Eye (tissue), 1 donor: Measurements from ENCODE around the gene NFX1.
"Not testable (repeated sequence)": the region's sequence is repeated elsewhere in the genome, so short reads cannot be mapped to it uniquely, and the experiment has no call there.

Source experiments
- DNase-seq: peaks from one replicate; pipeline ENCODE4 v3.0.0-alpha.2; 2015

NFX1 gene

DNA sequence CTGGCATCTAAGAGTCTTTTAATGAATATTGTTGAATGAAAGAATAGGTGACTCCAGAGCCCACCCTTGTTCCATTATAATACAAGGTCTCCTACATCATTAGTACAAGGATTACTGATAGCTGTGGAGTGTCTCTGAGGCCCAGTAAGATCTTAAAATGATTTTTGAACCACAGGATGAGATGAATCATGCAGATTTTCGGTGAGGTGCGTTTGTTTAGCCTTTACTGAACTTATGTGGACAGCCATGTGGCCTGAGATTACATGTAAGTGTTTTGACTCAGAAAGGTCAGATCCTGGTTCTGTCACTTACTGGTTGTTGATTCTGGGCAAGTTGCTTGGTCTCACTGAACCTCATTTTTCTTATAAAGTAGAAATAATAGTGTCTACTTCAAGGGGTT, 21.6 kb downstream of the NFX1 start:
- DNase-seq: no peak

DNA sequence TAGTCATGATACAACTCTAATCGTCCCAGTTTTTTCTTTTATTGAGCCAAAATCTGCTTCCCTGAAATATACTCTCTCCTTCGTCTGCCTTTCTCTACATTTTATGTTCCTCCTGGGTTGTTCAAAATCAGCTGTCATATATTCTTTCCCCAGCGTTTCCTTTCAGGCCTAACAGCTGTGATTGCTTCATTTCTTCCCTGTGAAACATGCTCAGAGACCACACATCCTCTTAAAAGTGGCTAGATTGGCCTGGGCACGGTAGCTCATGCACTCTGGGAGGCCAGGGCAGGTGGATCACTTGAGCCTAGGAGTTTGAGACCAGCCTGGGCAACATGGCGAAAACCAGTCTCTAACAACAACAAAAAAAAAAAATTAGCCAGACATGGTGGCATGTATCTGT, 25.1 kb downstream of the NFX1 start:
- DNase-seq: no peak

DNA sequence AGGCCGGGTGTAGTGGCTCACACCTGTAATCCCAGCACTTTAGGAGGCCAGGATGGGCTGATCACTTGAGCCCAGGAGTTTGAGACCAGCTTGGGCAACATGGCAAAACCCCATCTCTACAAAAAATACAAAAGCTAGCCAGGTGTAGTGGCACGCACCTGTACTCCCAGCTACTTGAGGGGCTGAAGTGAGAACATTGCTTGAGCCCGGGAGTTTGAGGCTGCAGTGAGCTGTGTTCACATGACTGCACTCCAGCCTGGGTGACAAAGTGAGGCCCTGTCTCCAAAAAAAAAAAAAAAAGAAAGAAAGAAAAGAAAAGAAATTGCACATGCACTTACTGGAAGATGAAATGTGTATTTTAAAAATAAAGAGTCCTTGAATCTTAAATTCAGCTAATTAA, 26.8 kb downstream of the NFX1 start:
- DNase-seq: not testable (repeated sequence)

DNA sequence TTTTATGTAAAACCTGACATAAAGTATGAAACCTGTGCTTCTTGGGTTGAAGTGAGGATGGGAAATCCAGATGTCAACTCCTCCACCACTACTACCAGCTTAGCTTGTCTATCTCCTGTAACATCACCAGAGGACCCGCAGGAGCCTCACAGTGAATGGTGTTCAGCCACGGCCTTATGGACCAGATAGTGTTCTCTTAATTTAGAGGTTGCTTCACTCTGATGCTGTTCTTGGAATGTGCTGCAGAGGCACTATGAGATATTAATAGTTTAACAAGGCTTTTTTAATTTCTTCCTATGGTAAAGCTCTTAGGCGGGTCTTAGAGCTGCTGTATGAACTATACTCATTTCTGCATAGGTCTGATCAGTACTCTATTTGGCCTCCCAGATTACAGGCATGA, 27.9 kb downstream of the NFX1 start:
- DNase-seq: no peak

DNA sequence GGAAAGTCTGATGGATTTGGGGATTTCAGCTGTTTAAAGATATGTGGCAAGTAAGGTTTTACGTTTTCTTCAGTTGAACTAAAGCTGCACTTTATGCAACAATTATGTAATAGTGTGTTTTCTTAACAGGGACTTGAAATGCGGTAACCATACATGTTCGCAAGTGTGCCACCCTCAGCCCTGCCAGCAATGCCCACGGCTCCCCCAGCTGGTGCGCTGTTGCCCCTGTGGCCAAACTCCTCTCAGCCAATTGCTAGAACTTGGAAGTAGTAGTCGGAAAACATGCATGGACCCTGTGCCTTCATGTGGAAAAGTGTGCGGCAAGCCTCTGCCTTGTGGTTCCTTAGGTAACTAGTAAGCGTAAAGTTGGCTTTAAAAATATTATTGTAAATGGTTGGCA, 28.5 kb downstream of the NFX1 start:
- no peak for DNase-seq

DNA sequence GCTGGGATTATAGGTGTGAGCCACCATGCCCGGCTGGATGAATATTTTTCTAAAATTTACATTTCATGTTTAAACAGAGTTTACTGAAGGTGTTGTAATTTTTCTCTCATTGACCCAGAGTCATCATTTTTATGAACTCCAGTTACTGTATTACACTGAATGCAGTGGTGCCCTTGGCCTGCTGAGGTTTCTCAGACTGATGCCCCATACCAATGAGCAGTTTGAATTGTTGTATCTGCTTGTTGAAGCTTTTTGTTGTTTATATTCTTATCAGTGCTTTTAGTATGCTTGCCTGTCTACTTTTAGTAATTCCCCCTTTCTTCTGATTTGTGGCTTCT, 29.9 kb downstream of the NFX1 start:
- no peak for DNase-seq

DNA sequence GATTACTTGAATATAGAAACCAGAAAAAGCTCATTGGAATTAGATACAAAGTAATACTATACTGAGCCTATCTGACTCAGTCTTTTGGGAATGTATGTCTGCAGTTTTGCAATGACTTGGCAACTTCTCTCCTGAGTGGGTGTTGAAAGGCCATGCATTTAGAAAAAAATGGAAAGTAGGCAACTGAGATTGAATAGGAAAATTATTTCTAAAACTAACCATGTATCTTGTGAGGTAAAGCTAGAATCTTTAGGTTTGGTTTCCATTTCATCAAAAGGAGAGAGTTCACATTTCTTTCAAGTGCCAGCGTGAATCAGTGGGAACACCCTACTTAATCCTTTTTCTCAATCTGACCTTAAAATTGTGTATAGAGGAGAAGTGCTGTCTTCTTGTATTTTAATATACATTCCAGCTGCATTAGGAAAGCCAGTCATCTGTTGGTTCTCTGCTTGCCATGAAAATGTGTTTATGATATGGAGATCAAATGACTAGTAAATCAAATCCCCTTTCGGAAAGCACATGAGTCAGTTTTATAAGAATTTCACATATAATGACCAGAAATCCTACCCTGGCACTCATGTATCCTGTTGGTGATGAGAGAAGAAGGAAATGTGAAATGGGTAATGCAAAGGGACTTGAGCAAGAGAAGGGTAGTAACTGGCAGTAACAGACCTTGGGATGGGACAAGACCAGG, 30.4 kb downstream of the NFX1 start:
- peak; percentile 6 for DNase-seq

DNA sequence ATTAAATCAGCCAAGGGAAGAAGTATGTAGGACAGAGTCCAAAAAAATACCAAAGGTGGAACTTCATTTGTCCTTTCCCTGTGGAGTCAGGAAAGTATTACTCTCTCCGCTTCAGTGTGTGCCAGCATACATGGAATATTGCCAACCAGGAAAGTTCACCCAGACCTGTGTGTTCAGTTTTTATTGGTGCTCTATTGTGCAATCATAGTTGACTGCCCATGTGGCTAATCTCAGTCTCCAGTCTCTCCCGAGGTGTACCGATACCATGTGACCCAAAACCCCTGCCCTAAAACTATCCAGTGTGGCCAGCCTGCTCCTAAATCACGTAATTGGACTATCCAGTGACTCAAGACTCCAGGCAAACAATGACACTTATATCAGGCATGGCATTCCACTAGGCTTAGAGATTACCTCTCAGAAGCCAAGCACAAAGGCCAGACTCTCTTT, 38.8 kb downstream of the NFX1 start:
- DNase-seq: no peak

DNA sequence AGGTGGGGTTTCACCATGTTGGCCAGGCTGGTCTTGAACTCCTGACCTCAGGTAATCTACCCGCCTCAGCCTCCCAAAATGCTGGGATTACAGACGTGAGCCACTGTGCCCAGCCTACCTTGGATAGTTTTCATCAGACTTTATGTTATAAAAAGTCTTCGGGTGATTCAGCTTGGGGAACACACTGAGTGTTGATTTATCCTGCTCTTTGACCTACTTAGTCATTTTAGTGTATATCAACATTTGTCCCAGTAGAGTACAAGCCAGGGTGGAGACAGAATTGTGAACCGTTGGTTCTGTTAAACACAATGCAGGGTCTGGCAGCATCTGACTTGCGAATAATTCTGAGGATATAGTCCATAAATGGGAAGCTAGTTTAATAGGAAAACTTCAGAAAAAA, 39.7 kb downstream of the NFX1 start:
- DNase-seq: no peak

DNA sequence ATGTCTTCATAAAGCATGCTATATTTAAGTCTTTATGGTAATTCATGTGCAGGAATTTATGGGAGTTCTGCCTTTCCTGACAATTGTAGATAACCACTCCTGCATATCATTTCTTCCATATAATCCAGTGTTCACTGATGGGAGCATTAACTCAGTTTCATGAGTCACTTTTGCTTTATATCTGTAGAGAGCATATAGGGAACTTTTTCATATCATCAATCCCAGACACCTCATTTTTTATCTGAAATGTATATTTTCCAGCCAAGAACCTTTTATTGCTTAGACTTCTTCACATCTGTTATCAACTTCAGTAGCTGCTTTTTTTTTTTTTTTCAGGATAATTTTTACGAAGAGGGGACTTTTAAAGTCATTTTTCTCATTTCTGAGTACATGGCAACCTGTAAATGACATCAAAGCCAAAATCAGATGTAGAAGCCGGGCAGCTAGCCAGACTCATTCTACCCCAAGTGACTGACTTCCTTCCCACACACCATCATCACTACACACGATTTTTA, 41.1 kb downstream of the NFX1 start:
- DNase-seq: no peak

DNA sequence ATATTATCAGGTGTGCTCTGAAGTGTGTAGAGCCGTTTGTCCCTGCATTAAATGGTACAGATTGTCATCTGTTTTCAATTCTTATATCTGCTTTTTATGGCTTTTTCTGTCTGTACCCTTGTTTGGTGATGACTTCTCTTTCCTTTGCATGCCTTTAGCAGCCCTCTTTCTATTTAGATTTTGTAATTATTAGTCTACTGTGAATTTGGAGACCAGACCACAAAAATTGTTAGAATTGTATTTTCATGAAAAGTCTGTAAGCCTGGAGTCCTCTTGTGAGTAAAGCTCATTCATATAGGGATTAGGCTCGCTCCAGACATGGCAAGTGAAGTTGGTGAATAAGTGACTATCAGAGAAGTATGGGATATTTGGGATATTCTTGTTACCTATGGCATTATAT, 41.7 kb downstream of the NFX1 start:
- DNase-seq: no peak

DNA sequence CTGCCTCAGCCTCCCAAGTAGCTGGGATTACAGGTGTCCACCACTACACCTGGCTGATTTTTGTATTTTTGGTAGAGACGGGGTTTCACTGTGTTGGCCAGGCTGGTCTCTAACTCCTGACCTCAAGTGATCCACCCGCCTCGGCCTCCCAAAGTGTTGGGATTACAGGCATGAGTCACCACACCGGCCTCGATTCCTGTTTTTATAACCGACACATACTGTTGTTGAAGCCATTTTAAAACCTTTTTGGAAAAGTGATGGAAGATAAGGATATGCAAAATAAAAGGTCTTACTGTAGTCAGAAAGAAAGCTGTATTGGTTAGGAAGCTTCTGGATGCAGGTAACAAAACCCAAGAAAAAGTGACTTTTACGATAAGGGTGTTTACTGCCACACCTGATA, 42.6 kb downstream of the NFX1 start:
- DNase-seq: not testable (repeated sequence)

DNA sequence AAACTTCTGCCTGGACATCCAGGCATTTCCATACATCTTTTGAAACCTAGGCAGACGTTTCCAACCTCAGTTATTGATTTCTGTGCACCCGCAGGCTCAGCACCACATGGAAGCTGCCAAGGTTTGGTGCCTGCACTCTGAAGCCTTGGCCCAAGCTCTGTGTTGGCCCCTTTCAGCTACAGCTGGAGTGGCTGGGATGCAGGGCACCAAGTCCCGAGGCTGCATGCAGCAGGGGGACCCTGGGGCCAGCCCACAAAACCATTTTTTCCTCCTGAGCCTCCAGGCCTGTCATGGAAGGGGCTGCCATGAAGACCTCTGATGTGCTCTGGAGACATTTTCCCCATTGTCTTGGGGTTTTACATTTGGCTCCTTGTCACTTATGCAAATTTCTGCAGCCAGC, 49.9 kb downstream of the NFX1 start:
- DNase-seq: no peak

DNA sequence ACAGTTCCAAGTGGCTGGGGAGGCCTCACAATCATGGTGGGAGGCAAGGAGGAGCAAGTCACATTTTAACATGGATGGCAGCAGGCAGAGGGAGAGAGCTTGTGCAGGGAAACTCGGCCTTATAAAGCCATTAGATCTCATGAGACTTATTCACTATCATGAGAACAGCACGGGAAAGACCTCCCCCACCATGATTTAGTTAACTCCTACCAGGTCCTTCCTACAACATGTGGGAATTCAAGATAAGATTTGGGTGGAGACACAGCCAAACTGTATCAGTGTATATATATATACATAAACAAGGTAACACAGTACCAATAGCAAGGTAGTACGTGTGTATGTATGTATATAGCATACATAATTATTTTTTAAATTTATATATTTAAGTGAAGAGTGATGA, 50.9 kb downstream of the NFX1 start:
- no peak for DNase-seq

DNA sequence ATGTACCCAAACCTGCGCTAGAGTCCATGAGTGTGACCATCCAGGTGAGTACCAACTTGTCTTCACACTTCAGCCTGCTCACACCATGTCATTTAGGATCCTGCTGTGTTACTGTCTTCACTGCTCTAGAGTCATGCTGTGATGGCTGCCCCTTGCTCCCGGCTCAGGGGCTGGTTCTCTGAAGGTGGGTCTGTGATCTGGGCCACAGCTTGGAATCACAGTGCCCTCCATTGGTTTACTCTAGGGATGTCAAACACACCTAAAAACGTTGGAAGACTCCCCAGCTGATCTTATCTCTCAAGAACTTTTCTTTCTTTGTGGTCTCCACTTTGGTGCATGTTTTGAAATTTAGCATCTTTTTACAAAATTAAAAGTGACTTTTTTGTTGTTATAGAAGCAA, 53.8 kb downstream of the NFX1 start:
- DNase-seq: no peak

DNA sequence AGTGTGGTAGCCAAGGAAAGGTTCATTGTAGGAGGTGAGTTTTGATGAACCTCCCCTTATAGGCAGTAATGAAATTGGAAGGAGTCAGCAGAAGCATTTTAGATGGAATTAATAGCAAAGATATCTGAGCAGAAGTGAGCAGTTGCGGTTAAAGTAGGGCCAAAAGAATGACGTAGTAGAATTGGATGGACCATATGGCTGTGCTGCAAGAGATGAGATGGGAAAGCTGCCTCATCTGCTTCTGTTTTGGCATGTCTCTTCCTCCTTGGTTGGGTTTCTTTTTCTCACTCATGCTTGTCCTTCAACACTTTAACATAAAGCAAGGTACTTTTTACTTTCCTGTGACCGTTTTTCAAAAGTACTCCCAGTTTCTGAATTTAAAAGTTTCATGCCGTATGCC, 56.2 kb downstream of the NFX1 start:
- no peak for DNase-seq

DNA sequence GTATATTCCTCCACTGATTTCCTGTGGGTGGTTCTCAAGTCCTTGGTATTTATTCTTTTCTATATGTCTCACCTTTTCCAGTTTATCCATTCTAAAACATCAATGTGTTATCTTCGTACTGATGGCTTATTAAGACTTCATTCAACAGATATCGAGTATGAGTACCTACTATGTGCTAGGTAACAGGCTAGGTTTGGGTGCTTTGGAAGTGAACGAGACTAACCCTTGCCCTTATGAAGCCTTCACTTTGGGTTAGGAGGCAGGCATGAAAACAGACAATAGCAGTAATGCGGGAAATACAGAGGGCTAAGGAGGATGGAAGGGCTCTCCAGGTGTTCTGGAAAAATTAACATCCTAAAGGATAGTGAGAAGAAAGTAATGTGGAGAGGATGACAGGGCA, 58.7 kb downstream of the NFX1 start:
- no peak for DNase-seq

DNA sequence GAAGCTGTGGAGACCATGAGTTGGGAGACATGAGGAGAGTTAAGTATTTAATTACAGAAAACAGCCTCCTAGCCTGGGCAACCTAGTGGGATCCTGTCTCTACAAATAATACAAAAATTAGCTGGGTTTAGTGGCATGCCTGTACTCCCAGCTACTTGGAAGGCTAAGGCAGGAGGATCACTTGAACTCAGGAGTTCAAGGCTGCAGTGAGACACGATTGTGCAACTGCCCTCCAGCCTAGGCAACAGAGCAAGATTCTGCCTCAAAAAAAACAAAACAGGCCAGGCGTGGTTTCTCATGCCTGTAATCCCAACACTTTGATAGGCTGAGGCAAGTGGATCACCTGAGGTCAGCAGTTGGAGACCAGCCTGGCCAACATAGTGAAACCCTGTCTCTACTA, 59.4 kb downstream of the NFX1 start:
- DNase-seq: no peak

DNA sequence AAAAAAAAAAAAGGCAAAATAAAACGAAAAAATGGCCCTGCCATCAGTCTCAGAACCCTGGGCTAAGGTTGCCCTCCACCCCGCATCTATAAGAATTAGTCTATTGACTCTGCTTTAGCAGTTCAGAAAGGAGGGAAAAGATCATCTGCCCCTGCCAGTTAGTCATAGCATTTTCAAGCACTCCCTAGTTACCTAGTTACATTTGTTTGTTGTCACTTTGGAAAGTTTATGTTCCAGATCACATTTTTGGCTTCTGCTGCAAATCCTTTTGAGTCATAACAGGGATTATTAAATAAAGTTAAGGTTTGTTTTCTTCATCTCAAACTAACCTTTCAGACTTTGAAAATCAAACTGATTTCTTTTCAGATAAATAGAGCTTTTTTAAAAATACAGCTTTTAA, 60.0 kb downstream of the NFX1 start:
- DNase-seq: no peak

DNA sequence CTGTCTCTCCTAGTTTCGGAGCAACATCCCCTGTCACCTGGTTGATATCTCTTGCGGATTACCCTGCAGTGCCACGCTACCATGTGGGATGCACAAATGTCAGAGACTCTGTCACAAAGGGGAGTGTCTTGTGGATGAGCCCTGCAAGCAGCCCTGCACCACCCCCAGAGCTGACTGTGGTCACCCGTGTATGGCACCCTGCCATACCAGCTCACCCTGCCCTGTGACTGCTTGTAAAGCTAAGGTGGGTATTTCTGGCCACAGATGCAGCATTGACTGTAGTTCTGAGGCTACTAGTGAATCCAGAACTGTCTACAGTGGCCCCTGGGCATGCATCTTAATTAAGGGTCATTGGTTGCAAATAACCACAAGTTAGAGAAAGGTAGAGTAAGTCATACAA, 61.2 kb downstream of the NFX1 start:
- DNase-seq: no peak

DNA sequence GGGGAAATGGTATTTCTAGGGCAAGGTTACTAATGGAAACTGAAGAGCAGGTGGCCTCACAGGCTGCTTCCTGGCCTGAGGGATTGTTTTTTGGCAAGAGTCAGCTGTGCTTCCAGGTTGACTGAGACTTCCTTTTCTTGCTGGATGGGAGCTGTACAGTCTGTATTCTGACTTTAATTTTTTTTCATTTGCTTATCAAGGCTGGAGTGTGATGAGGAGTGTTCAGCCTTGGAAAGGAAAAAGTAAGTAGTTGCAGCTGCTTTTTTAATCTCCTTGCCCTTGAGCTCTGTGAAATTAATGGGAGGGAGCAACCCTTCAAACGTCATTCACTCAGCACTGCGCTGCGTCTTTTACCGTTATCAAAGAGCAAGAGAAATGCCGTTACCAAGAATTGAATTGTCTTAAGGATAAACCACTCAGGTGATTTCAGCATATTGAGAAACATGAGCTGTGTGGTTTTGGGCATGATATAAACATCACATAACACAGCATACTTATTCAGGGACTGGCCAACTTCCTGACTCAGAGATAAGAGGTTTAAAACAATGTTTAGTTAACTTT, 64.4 kb downstream of the NFX1 start:
- no peak for DNase-seq

DNA sequence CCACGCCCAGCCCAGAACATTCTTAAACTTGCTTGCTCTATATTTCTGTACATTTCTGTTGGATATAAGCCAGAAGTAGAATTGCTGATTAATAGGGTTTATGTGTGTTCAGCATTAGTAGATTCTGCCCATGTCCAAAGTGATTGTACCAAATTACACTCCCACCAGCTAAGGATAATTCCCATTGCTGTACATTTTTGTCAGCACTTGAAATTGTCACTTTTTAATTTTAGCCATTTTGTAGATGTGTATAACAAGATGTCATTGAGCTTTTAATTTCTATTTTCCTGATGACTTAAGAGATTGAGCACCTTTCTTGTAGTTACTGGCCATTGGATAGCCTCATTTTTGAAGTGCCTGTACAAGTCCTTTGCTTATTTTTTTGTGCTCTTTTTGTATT, 65.6 kb downstream of the NFX1 start:
- no peak for DNase-seq

DNA sequence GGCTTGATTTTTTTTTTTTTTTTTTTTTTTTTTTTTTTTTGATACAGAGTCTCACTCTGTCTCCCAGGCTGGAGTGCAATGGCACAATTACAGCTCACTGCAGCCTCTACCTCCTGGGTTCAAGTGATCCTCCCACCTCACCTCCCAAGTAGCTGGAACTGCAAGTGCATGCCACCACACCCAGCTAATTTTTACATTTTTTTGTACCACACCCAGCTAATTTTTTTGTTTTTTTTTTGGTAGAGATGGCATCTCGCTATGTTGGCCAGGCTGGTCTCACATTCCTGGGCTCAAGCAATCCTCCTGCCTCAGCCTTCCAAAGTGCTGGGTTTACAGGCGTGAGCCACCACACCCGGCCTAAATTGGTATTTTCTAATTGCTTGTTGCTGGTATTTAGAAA, 68.3 kb downstream of the NFX1 start:
- DNase-seq: not testable (repeated sequence)

DNA sequence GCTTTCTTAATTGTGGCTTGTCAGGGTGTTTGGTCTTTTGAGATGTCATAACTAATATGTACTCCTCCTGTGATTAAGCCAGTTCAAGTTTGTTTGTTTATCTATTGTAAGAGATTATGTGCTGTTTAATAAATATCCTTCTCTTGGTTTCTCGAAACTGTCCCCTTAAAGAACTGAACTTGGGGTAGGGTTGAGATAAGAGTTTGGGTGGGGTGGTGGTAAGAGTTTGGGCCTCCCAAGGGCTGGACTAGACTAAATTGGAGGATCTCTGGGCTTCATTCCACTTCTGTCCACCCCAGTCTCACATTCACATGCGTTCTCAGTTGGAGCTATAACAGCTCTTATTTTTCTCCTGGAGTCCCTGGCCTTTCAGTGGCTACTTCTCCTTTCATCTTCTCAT, 73.8 kb downstream of the NFX1 start:
- DNase-seq: no peak

DNA sequence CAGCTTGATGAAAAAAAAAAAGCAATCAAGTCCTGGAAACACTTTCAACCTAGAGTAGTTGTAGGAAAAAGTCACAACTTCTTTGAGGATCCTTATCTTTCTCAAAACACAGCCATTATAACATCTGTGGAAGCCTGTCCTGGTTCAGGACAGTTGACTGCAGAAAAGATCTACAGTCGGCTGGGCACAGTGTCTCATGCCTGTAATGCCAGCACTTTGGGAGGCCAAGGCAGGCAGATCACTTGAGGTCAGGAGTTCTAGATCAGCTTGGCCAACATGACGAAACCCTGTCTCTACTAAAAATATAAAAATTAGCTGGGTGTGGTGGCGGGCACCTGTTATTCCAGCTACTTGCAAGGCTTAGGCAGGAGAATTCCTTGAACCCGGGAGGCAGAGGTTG, 74.5 kb downstream of the NFX1 start:
- DNase-seq: not testable (repeated sequence)
